Left ventricle myocardium inferior (tissue), 1 donor: ENCODE results near the gene MYO9A. TPM values are rescaled to one million over a fixed set of nuclear protein-coding genes. Genes with fewer than 3 reads are reported as not detected.

ENCODE experiments used
- DNase-seq: peaks from one replicate; pipeline ENCODE4 v3.0.0-alpha.2; 2020
- H3K27ac ChIP-seq: fragments of 200-600 bp; replicated peaks from 2 replicates; pipeline ENCODE4 v1.8.0; 2021
- H3K27me3 ChIP-seq: fragments of 200-600 bp; 2 replicates; pipeline ENCODE4 v1.8.0; 2021; ENCODE audit warnings: low read depth
- H3K36me3 ChIP-seq: fragments of 200-600 bp; 2 replicates; pipeline ENCODE4 v1.8.0; 2021
- H3K4me1 ChIP-seq: fragments of 200-600 bp; 2 replicates; pipeline ENCODE4 v1.8.0; 2021
- H3K4me3 ChIP-seq: fragments of 200-600 bp; 2 replicates; pipeline ENCODE4 v1.8.0; 2021; ENCODE audit warnings: mild to moderate bottlenecking, moderate library complexity
- H3K9me3 ChIP-seq: fragments of 200-600 bp; replicated peaks from 2 replicates; pipeline ENCODE4 v1.8.0; 2021
- CTCF ChIP-seq: fragments of 200-600 bp; IDR thresholded peaks from 2 replicates; pipeline ENCODE4 v1.8.0; 2021; ENCODE audit warnings: antibody characterized with exemption, mild to moderate bottlenecking, borderline replicate concordance
- intact Hi-C: fragments of 100-400 bp; cut with micrococcal nuclease; formaldehyde crosslinking; loops from one replicate; pipeline ENCODE4 v1.11.0; 2022
- total RNA-seq: library from RNA; stranded (reverse); fragmentation: NEBNext Ultra II Directional; extraction: Animal tissue kit (Norgen Biotek cat#: 25700); gene quantifications from one replicate; pipeline ENCODE4 v1.2.1, GENCODE V29; 2021
- donor health status: DM: no; HTN: yes; CAD: no; lungs with severe emphysema.

MYO9A gene
- total RNA-seq, 1 donor from 2014 or later, result 22.5 TPM

GRCh38 chr15:72070817-72071447, 47.0 kb downstream of the MYO9A start:
- Histone ChIP-seq H3K4me3 (no peak overlapping the region), H3K4me1 (peaks cover 21% of the 10 kb centered on the region), H3K9me3 (no peaks in the 10 kb centered on the region), H3K36me3 (no peaks in the 10 kb centered on the region), H3K27me3 (no peaks in the 10 kb centered on the region), H3K27ac (no peak overlapping the region)
- no peak for DNase-seq
- intact Hi-C loops, result no loop called here
- no peak for TF ChIP-seq CTCF

GRCh38 chr15:72068856-72069255, 49.1 kb downstream of the MYO9A start:
- H3K4me1 ChIP-seq, result peaks cover 9% of the 10 kb centered on the region
- DNase-seq, result no peak
- intact Hi-C loops, result no loop called here
- H3K4me3 ChIP-seq, result no peak overlapping the region
- H3K36me3 ChIP-seq, result no peaks in the 10 kb centered on the region
- H3K27me3 ChIP-seq, result no peaks in the 10 kb centered on the region
- TF ChIP-seq CTCF, result no peak
- no peak overlapping the region for H3K27ac ChIP-seq
- no peaks in the 10 kb centered on the region for H3K9me3 ChIP-seq

GRCh38 chr15:72065801-72066200, 52.1 kb downstream of the MYO9A start:
- no peaks in the 10 kb centered on the region for H3K36me3 ChIP-seq
- DNase-seq, result no peak
- peaks cover 13% of the 10 kb centered on the region for H3K9me3 ChIP-seq
- TF ChIP-seq CTCF, result no peak
- intact Hi-C loops, result no loop called here
- no peak overlapping the region for H3K4me3 ChIP-seq
- no peaks in the 10 kb centered on the region for H3K27me3 ChIP-seq
- peaks cover 18% of the 10 kb centered on the region for H3K4me1 ChIP-seq
- H3K27ac ChIP-seq, result no peak overlapping the region

- no peak overlapping the region for H3K4me3 ChIP-seq
- intact Hi-C loops, result no loop called here
- H3K27me3 ChIP-seq, result no peaks in the 10 kb centered on the region
- peaks cover 23% of the 10 kb centered on the region for H3K4me1 ChIP-seq
- DNase-seq, result no peak
- H3K9me3 ChIP-seq, result peaks cover 13% of the 10 kb centered on the region
- TF ChIP-seq CTCF, result no peak
- no peak overlapping the region for H3K27ac ChIP-seq
- no peaks in the 10 kb centered on the region for H3K36me3 ChIP-seq
Measured at GRCh38 chr15:72063186-72063585, 54.8 kb downstream of the MYO9A start.

- intact Hi-C loops, result no loop called here
- TF ChIP-seq CTCF, result no peak
- DNase-seq, result no peak
- Histone ChIP-seq H3K9me3 (peaks cover 13% of the 10 kb centered on the region), H3K4me3 (no peak overlapping the region), H3K4me1 (peaks cover 31% of the 10 kb centered on the region), H3K27me3 (no peaks in the 10 kb centered on the region), H3K27ac (no peak overlapping the region), H3K36me3 (no peaks in the 10 kb centered on the region)
Measured at GRCh38 chr15:72062319-72062718, 55.6 kb downstream of the MYO9A start.
